Ishikawa (cell line): ENCODE data around the gene GOLGB1.

ENCODE experiments used
- CEBPB ChIP-seq: IDR thresholded peaks from 2 replicates; pipeline ENCODE4 v1.6.1; 2012
- CREB1 ChIP-seq: IDR thresholded peaks from 2 replicates; pipeline ENCODE4 v1.6.1; 2012; ENCODE audit warnings: low read depth
- EGR1 ChIP-seq: IDR thresholded peaks from 2 replicates; pipeline ENCODE4 v1.6.1; 2012
- EP300 ChIP-seq: IDR thresholded peaks from 2 replicates; pipeline ENCODE4 v1.6.1; 2012; ENCODE audit warnings: borderline replicate concordance
- FOXM1 ChIP-seq: IDR thresholded peaks from 2 replicates; pipeline ENCODE4 v1.6.1; 2012; ENCODE audit warnings: low read depth, borderline replicate concordance
- MAX ChIP-seq: IDR thresholded peaks from 2 replicates; pipeline ENCODE4 v1.6.1; 2012
- NFIC ChIP-seq: IDR thresholded peaks from 2 replicates; pipeline ENCODE4 v1.6.1; 2012
- RAD21 ChIP-seq: IDR thresholded peaks from 2 replicates; pipeline ENCODE4 v1.6.1; 2012; ENCODE audit warnings: low read depth
- REST ChIP-seq: IDR thresholded peaks from 2 replicates; pipeline ENCODE4 v1.6.1; 2012; ENCODE audit warnings: low read depth, mild to moderate bottlenecking
- TAF1 ChIP-seq: IDR thresholded peaks from 2 replicates; pipeline ENCODE4 v1.6.1; 2012; ENCODE audit warnings: low read depth, mild to moderate bottlenecking
- TCF12 ChIP-seq: IDR thresholded peaks from 2 replicates; pipeline ENCODE4 v1.6.1; 2012; ENCODE audit warnings: low read depth
- TEAD4 ChIP-seq: IDR thresholded peaks from 2 replicates; pipeline ENCODE4 v1.6.1; 2012
- USF1 ChIP-seq: IDR thresholded peaks from 2 replicates; pipeline ENCODE4 v1.6.1; 2012
- YY1 ChIP-seq: IDR thresholded peaks from 2 replicates; pipeline ENCODE4 v1.6.1; 2012; ENCODE audit warnings: low read depth
- ZBTB7A ChIP-seq: IDR thresholded peaks from 2 replicates; pipeline ENCODE4 v1.6.1; 2012; ENCODE audit warnings: low read depth

GOLGB1 gene

GRCh38 chr3:121768452-121768851, 18.9 kb upstream of the GOLGB1 start:
- TF ChIP-seq REST (no peak), CEBPB (no peak), TEAD4 (no peak), EGR1 (no peak), YY1 (no peak), FOXM1 (no peak), MAX (no peak), NFIC (no peak), RAD21 (no peak), CREB1 (no peak), TAF1 (no peak), ZBTB7A (no peak), USF1 (no peak), TCF12 (no peak), EP300 (no peak)

- TF ChIP-seq TEAD4: no peak
- TF ChIP-seq CEBPB: no peak
- no peak for TF ChIP-seq EGR1
- no peak for TF ChIP-seq RAD21
Observed at GRCh38 chr3:121759541-121760202, 10.1 kb upstream of the GOLGB1 start.

- TF ChIP-seq MAX: no peak
- no peak for TF ChIP-seq ZBTB7A
- TF ChIP-seq USF1: no peak
- no peak for TF ChIP-seq REST
- TF ChIP-seq FOXM1: no peak
Observed at GRCh38 chr3:121758727-121759450, 9.3 kb upstream of the GOLGB1 start.

GRCh38 chr3:121757812-121758545, 8.4 kb upstream of the GOLGB1 start:
- TF ChIP-seq REST (no peak), USF1 (no peak), TAF1 (no peak), EP300 (no peak), CREB1 (no peak), FOXM1 (no peak), EGR1 (no peak), CEBPB (no peak), MAX (no peak), RAD21 (no peak), TEAD4 (no peak), NFIC (no peak), TCF12 (no peak)
